HG03097 (cell line): ENCODE results near the gene CEP131.

Experiments
- ATAC-seq: cut with Tn5 transposase; IDR thresholded peaks from one replicate; pipeline ENCODE4 v1.9.1; 2021; ENCODE audit not compliant: unreplicated experiment, low FRiP score

CEP131 gene

GRCh38 chr17:81204578-81204977 lies 18.2 kb downstream of the CEP131 start:
- ATAC-seq: no peak

- ATAC-seq: no peak
These were observed 19.6 kb downstream of the CEP131 start for GRCh38 chr17:81203136-81203535.

- ATAC-seq: no peak
These were observed 20.4 kb downstream of the CEP131 start for GRCh38 chr17:81202318-81202717.

- no peak for ATAC-seq
These were observed 21.8 kb downstream of the CEP131 start for GRCh38 chr17:81200695-81201580.

- ATAC-seq: no peak
These were observed 22.6 kb downstream of the CEP131 start for GRCh38 chr17:81200201-81200600.

- ATAC-seq: no peak
These were observed 23.3 kb downstream of the CEP131 start for GRCh38 chr17:81199482-81199830.

- no peak for ATAC-seq
These were observed 23.8 kb downstream of the CEP131 start for GRCh38 chr17:81198826-81199481.

GRCh38 chr17:81197831-81198490 lies 24.8 kb downstream of the CEP131 start:
- no peak for ATAC-seq

- no peak for ATAC-seq
These were observed 25.4 kb downstream of the CEP131 start for GRCh38 chr17:81197409-81197795.

- no peak for ATAC-seq
These were observed 26.0 kb downstream of the CEP131 start for GRCh38 chr17:81196505-81197408.

GRCh38 chr17:81195941-81196495 lies 26.7 kb downstream of the CEP131 start:
- ATAC-seq: no peak

- no peak for ATAC-seq
These were observed 27.5 kb downstream of the CEP131 start for GRCh38 chr17:81194941-81195901.

- ATAC-seq: no peak
These were observed 28.5 kb downstream of the CEP131 start for GRCh38 chr17:81194225-81194760.

GRCh38 chr17:81193470-81194224 lies 29.1 kb downstream of the CEP131 start:
- ATAC-seq: no peak

GRCh38 chr17:81193051-81193410 lies 29.7 kb downstream of the CEP131 start:
- ATAC-seq: no peak

GRCh38 chr17:81192386-81193050 lies 30.2 kb downstream of the CEP131 start:
- no peak for ATAC-seq

GRCh38 chr17:81191646-81192045 lies 31.1 kb downstream of the CEP131 start:
- ATAC-seq: no peak

GRCh38 chr17:81191116-81191515 lies 31.6 kb downstream of the CEP131 start:
- ATAC-seq: no peak
